DND-41 (cell line): ENCODE data around the gene TLX1.

Experiments
- ATAC-seq: fragments of 200-7000 bp; cut with Tn5 transposase; 3 replicates; pipeline ENCODE4 v1.9.1; 2021; ENCODE audit warnings: low read depth; ENCODE audit not compliant: insufficient read depth
- DNase-seq: peaks from one replicate; pipeline ENCODE4 v3.0.0-alpha.2; 2020
- H2AFZ ChIP-seq: 2 replicates; pipeline ENCODE4 v1.6.0; 2012; ENCODE audit warnings: low read depth, low read length
- H3K27ac ChIP-seq: 2 replicates; pipeline ENCODE4 v1.5.1; 2012; ENCODE audit warnings: low read length, inconsistent platforms
- H3K27me3 ChIP-seq: fragments of 200-600 bp; sonication (generic); 2 replicates; pipeline ENCODE4 v1.6.0; 2012; ENCODE audit warnings: low read length, mild to moderate bottlenecking, inconsistent platforms; ENCODE audit not compliant: insufficient read depth, poor library complexity
- H3K36me3 ChIP-seq: 2 replicates; pipeline ENCODE4 v1.5.1; 2012; ENCODE audit warnings: low read length, inconsistent platforms; ENCODE audit not compliant: insufficient read depth
- H3K4me1 ChIP-seq: 2 replicates; pipeline ENCODE4 v1.5.1; 2012; ENCODE audit warnings: mild to moderate bottlenecking, low read length; ENCODE audit not compliant: insufficient read depth
- H3K4me2 ChIP-seq: 2 replicates; pipeline ENCODE4 v1.6.0; 2012; ENCODE audit warnings: mild to moderate bottlenecking, moderate library complexity, low read length, inconsistent platforms; ENCODE audit not compliant: insufficient read depth
- H3K4me3 ChIP-seq, 2 experiments: fragments of 200-600 bp in 1 of 2; shearing (Covaris generic) in 1 of 2; 2 replicates each; pipeline ENCODE4 v1.5.1; 2012 to 2016; ENCODE audit warnings: inconsistent platforms in 2 of 2, low read length in 2 of 2, mild to moderate bottlenecking in 2 of 2, low read depth in 1 of 2, moderate library complexity in 1 of 2
- H3K79me2 ChIP-seq: 2 replicates; pipeline ENCODE4 v1.6.0; 2012; ENCODE audit warnings: low read length, inconsistent platforms; ENCODE audit not compliant: insufficient read depth
- H3K9ac ChIP-seq: 2 replicates; pipeline ENCODE4 v1.6.0; 2012; ENCODE audit warnings: low read depth, mild to moderate bottlenecking, inconsistent platforms, low read length, moderate library complexity
- H3K9me3 ChIP-seq: 2 replicates; pipeline ENCODE4 v1.5.1; 2012; ENCODE audit warnings: low read length, moderate library complexity, mild to moderate bottlenecking, inconsistent platforms; ENCODE audit not compliant: insufficient read depth, severe bottlenecking
- H4K20me1 ChIP-seq: 2 replicates; pipeline ENCODE4 v1.6.0; 2012; ENCODE audit warnings: low read length; ENCODE audit not compliant: insufficient read depth
- CTCF ChIP-seq: IDR thresholded peaks from 2 replicates; pipeline ENCODE4 v1.5.1; 2012; ENCODE audit warnings: borderline replicate concordance, low read length, moderate library complexity, mild to moderate bottlenecking; ENCODE audit not compliant: poor library complexity, severe bottlenecking; ENCODE audit errors: extremely low read depth
- EZH2 ChIP-seq: IDR thresholded peaks from 3 replicates; pipeline ENCODE4 v1.6.1; 2012; ENCODE audit warnings: borderline replicate concordance, low read depth, mild to moderate bottlenecking, moderate library complexity, low read length, inconsistent platforms; ENCODE audit not compliant: severe bottlenecking

The TLX1 gene

GRCh38 chr10:101122270-101123084 is 8.6 kb upstream of the TLX1 start:
- Histone ChIP-seq H3K36me3 (no peaks in the 10 kb centered on the region), H3K4me3 (no peak overlapping the region), H3K4me1 (no peaks in the 10 kb centered on the region), H3K79me2 (no peaks in the 10 kb centered on the region), H3K27ac (no peak overlapping the region), H3K27me3 (peaks cover 57% of the 10 kb centered on the region), H2AFZ (no peak overlapping the region), H4K20me1 (peaks cover 2% of the 10 kb centered on the region; the same call in 1 of the 2 replicates), H3K9ac (no peak overlapping the region), H3K9me3 (no peaks in the 10 kb centered on the region), H3K4me2 (no peak overlapping the region)
- ATAC-seq (no peak), DNase-seq (no peak)
- no peak for TF ChIP-seq EZH2
- no peak for TF ChIP-seq CTCF

DNA sequence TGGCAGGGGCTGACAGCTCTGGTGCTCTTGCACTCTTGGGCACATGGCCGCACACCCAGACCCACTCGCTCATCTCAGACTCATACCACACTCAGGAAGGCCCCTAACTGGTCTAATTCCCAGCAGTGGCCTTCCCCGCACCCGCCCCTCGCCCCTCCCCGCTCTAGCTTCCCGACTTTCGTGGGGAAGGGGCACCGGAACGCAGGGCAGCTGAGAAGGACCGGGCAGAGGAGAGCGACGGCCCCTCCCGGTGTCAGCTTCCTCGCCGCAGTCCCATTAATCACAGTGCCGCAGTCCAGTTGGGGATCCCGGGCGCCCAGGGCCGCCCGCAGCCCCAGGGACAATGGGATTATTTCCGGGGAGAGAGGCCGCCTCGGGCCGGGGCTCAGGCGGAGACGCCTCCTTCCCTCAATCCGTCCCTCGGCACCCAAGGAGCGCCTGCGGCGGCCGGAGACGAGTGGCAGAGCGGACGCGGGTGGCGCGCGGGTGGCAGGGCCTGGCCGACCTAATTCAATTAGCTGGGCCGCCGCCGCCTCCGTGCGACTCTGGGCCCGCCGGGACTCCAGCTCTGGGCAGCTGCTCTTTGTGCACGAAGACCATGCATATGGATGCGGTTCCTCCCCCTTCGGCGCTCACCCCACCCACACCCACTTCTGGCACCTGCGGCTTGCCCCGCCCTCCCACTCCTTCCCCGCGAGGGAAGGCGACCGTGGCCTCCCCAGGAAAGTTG is 7.8 kb upstream of the TLX1 start:
- no peak overlapping the region for H3K27ac ChIP-seq
- peaks cover 62% of the 10 kb centered on the region for H3K27me3 ChIP-seq
- no peak for DNase-seq

GRCh38 chr10:101123815-101124617 is 7.1 kb upstream of the TLX1 start:
- Histone ChIP-seq H3K79me2 (no peaks in the 10 kb centered on the region), H3K4me3 (no peak overlapping the region), H4K20me1 (peaks cover 2% of the 10 kb centered on the region; the same call in 1 of the 2 replicates), H3K27me3 (peaks cover 64% of the 10 kb centered on the region), H3K9me3 (no peaks in the 10 kb centered on the region), H3K9ac (no peak overlapping the region), H2AFZ (no peak overlapping the region), H3K4me1 (no peaks in the 10 kb centered on the region), H3K27ac (no peak overlapping the region), H3K4me2 (no peak overlapping the region), H3K36me3 (no peaks in the 10 kb centered on the region)
- DNase-seq (no peak), ATAC-seq (no peak)
- no peak for TF ChIP-seq EZH2
- no peak for TF ChIP-seq CTCF

More for the DNA sequence above, 7.8 kb upstream of the TLX1 start:
- TF ChIP-seq CTCF, result no peak
- no peak for TF ChIP-seq EZH2
- Histone ChIP-seq H2AFZ (no peak overlapping the region), H3K4me2 (no peak overlapping the region), H4K20me1 (peaks cover 2% of the 10 kb centered on the region; the same call in 1 of the 2 replicates), H3K36me3 (no peaks in the 10 kb centered on the region), H3K9me3 (no peaks in the 10 kb centered on the region), H3K79me2 (no peaks in the 10 kb centered on the region), H3K4me1 (no peaks in the 10 kb centered on the region), H3K9ac (no peak overlapping the region), H3K4me3 (no peak overlapping the region)
- no peak for ATAC-seq
